Measurements from ENCODE around the gene RRAD. TPM values are rescaled to one million over a fixed set of nuclear protein-coding genes. Genes with fewer than 3 reads are reported as not detected.
A peak's percentile ranks its signal among the peaks of the same experiment; 100 is the strongest.

RRAD gene
- total RNA-seq, 1 donor = 12.5 TPM

- H3K4me3 ChIP-seq (ENCODE audit: low read depth, low read length) = no peak overlapping the region
- no peak for DNase-seq (ENCODE audit: low read depth)
- no peak for TF ChIP-seq CTCF (IDR thresholded peaks at IDR 0.05; ENCODE audit: insufficient read depth, low read depth, low read length)
Observed at GRCh38 chr16:66908762-66909559, 16.4 kb downstream of the RRAD start.

- DNase-seq (ENCODE audit: low read depth) = no peak
- no peak overlapping the region for H3K4me3 ChIP-seq (ENCODE audit: low read depth, low read length)
- no peak for TF ChIP-seq CTCF (IDR thresholded peaks at IDR 0.05; ENCODE audit: insufficient read depth, low read depth, low read length)
Observed at GRCh38 chr16:66908116-66908515, 17.2 kb downstream of the RRAD start.

- DNase-seq (ENCODE audit: low read depth) = no peak
- H3K4me3 ChIP-seq (ENCODE audit: low read depth, low read length) = no peak overlapping the region
- TF ChIP-seq CTCF (IDR thresholded peaks at IDR 0.05; ENCODE audit: insufficient read depth, low read depth, low read length) = no peak
Observed at GRCh38 chr16:66906916-66907836, 18.2 kb downstream of the RRAD start.

GRCh38 chr16:66905633-66906539 is 19.4 kb downstream of the RRAD start:
- H3K4me3 ChIP-seq (ENCODE audit: low read depth, low read length) = no peak overlapping the region
- no peak for TF ChIP-seq CTCF (IDR thresholded peaks at IDR 0.05; ENCODE audit: insufficient read depth, low read depth, low read length)
- DNase-seq (ENCODE audit: low read depth) = no peak

- DNase-seq (ENCODE audit: low read depth) = peak; percentile 70
- TF ChIP-seq CTCF (IDR thresholded peaks at IDR 0.05; ENCODE audit: insufficient read depth, low read depth, low read length) = no peak
- no peak overlapping the region for H3K4me3 ChIP-seq (ENCODE audit: low read depth, low read length)
Observed at GRCh38 chr16:66904846-66905632, 20.3 kb downstream of the RRAD start.

Measured in fibroblast of villous mesenchyme (primary cell).